GM21390 (cell line): ENCODE measurements around the gene ZNF548.

Experiments
- ATAC-seq: cut with Tn5 transposase; IDR thresholded peaks from one replicate; pipeline ENCODE4 v1.9.1; 2021; ENCODE audit not compliant: unreplicated experiment

Gene ZNF548

DNA sequence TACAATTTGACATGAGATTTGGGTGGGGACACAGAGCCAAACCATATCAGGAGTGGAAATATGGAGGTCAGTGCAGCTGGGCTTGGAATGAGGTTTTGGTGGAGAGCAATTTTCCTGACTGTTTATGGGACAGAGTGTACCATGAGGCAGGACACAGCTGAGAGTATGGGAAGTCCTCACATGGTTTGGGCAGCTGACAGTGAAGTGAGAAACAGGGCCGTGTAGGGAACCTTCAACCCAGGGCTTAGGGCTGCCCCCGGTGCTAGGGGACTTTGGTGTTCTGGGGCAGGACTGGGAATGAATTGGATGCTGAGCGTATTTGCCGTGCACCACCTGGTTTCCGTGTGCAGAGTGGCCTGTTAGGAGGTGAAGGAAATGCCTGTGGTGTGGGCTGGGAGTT, 6.1 kb downstream of the ZNF548 start:
- ATAC-seq: no peak

DNA sequence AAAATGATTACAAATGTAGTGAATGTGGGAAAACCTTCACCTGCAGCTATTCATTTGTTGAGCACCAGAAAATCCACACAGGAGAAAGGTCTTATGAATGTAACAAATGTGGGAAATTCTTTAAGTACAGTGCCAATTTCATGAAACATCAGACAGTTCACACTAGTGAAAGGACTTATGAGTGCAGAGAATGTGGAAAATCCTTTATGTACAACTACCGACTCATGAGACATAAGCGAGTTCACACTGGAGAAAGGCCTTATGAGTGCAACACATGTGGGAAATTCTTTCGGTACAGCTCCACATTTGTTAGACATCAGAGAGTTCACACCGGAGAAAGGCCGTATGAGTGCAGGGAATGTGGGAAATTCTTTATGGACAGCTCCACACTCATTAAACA, 9.2 kb downstream of the ZNF548 start:
- no peak for ATAC-seq

DNA sequence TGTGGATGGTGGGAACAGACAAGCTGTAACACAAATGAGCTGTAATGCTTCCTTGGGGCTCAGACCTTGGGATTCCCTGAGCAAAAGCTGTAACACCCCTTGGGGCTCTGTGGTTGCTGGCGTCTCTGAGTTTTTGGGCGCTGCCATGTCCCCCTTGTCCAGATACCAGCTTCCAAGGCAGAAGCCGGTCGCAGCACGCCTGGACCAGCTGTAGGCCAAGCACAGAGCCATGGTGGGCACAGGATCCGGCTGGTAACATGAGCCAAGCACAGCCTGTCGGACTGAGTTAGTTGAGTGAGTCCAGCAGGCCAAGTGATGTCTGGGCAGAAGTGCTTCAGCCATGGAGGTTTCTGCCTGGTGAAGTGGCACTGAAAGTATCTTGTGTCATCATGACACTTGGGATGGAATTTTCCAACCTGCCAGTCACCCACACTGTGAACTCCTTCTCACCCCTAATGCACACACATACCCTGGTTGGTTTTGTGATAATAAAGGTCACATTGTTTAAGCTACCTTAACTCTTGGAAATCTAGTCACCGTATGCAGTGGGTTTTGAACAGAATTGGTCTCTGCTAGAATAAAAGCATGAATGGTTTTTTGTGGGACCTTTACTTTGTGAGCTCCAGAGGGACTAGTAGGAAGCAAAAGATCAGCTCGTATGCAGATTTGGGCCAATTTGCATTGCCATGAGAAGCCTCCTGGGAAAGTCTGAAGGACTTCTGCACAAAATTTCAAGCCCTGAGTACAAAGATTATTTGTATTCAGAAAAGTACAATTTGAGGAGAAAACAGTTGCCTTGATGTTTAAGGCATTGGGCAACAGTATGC, 14.3 kb downstream of the ZNF548 start:
- no peak for ATAC-seq

DNA sequence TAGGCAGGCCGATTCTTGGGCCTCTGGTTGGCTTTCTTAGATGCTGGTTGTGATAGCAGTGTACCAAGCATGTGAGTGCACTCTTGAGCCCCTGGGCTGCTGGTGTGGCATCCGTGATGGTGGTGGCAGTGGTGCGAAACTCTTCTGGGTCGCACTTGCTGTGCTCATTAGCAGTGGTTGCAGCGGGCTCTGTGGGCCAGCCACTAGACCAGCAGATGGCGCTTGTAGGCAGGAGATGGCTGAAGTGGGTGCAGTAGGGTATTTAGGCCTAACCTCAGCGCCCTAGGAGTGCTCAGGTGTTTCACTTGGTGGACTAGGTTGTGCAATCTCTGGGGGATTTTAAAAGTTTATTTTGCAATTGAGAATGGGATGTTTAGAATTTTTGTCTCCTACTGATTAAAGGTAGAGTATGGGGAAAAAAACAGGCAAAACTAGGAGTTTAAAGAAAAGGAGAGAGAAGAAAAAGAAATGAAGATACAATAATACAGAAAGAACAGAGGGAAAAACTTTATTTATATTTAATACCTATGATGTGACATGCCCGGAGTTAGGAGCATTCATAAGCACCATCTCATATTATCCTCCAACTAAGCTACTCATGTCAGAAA, 17.0 kb downstream of the ZNF548 start:
- no peak for ATAC-seq

DNA sequence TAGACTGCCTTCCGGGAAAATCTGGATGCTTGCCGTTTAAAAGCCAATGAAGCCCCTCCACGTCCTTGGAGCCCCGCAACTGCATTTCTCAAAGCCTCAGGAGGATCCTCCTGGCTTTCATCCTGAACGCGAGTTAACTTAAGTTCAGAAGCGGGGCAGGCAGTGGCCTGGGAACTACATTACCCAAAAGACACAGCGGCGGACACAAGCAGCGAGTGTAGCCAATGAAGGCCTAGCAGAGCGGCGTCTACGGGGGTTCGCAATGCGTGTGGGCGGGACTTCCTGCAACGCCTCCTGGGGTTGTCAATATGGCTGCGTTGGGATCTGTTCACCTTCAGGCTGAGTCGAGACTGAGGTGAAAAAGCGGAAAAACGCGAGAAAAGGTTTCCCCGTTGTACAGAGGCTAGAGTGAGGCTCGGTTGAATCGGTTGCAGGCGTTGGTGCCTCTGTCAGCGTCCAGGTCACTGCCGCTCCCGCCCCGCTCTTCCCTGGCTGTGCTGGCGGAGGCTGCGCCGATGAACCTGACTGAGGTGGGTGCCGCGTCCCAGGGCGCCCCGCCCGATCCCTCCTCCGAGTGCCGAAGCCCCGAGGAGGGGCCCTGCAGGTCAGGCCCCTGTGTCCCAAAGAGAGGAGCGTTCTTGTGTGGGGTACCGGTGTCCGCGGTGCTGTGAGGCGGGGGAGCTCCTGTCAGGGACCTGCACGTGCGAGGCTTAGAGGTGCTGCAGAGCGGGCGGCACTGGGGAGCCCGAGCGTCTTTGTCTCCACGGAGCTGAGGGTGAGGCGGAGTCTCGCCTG, 21.4 kb downstream of the ZNF548 start, which contains the start of gene ZNF17:
ZNF17 (plus strand) TSS at position 285 of the 795 bp plus-strand sequence. CDS start 2,455 bp downstream, outside the sequence.
- peak; percentile 97 for ATAC-seq

DNA sequence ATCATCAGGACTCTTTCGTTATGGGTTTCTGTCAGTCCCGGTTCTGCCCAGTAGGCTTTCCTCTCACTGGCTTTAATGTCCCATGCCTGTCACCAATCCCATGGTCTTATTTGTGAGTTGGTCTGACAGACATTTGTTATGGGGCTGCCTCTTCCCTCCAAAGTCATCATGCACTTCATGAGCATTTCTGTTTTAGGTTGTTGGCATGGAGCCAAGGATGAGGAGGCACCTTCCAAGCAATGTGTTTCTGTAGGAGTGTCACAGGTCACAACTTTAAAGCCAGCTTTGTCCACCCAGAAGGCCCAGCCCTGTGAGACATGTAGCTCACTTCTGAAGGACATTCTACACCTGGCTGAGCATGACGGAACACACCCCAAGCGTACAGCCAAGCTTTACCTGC, 29.8 kb downstream of the ZNF548 start:
- ATAC-seq: no peak

DNA sequence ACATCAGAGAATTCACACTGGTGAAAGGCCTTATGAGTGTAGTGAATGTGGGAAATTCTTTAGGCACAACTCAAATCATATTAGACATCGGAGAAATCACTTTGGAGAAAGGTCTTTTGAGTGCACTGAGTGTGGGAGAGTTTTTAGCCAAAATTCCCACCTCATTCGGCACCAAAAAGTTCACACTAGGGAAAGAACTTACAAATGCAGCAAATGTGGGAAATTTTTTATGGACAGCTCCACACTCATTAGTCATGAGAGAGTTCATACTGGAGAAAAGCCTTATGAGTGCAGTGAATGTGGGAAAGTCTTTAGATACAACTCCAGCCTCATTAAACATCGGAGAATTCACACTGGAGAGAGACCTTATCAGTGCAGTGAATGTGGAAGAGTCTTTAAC, 31.4 kb downstream of the ZNF548 start:
- ATAC-seq: no peak

DNA sequence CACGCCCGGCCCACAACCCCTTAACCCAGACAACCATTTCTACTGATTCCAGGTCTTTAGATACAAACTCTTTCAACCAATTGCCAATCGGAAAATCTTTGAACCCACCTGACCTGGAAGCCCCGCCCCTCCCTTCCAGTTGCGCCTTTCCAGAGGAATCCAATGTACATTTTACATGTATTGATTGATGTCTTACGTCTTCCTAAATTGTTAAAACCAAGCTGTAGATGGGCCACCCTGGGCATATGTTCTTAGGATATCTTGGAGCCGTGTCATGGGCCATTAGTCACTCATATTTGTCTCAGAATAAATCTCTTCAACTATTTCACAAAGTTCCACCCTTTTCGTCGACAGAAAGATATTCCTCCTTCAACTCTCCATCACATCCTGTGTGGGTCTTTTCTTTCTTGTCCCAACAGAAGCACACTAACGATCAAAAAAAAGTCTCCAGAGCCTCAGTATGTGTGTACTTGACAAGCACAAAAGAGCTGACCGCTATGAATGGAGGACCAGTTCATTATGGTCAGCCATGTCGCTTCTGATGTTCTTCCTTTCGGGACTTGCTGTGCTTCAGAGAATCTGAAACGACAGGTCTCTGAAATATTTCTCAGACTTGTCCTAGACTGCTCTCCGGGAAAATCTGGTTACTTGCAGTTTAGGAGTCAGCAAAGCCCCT, 44.9 kb downstream of the ZNF548 start:
- ATAC-seq: peak; percentile 4

DNA sequence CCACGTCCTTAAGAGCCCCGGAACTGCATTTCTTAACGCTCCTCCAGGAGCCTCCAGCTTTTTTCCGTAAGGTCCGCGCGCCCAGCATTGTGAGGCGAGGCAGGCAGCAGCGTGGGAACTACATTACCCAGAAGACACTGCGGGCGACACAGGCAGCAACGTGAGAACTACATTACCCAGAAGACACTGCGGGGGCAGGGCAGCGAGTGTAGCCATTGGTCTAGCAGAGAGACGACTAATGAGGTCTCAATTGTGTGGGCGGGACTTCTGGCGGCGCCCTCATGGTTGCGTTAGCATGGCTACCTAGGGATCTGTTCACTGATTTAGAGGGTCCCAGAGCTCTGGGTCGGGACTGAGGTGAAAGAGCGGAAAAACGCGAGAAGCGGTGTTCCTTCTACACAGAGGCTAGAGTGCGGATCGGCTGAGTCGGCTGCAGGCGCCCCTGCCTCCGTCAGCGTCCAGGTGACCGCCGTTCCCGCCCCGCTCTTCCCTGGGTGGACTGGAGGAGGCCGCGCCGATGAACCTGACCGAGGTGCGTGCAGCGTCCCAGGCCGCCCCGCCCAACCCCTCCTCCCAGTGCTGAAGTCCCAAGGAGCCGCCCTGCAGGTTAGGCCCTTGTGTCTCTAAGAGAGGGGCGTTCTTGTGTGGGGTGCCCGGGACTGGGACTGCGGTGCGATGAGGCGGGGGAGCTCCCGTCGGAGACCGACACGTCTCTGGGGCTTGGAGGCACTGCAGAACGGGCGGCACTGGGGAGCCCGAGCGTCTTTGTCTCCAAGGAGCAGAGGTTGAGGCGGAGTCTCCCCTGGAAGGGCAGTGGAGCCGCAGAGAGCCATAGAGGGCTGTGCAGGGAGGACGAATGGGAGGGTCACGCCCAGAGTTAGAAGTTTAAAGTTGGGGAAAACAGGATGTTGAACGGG, 45.7 kb downstream of the ZNF548 start, which contains the start of gene ZNF749:
ZNF749 (plus strand) TSS at position 264 of the 917 bp plus-strand sequence; CDS start at position 518, 254 bp downstream.
- peak; percentile 95 for ATAC-seq

DNA sequence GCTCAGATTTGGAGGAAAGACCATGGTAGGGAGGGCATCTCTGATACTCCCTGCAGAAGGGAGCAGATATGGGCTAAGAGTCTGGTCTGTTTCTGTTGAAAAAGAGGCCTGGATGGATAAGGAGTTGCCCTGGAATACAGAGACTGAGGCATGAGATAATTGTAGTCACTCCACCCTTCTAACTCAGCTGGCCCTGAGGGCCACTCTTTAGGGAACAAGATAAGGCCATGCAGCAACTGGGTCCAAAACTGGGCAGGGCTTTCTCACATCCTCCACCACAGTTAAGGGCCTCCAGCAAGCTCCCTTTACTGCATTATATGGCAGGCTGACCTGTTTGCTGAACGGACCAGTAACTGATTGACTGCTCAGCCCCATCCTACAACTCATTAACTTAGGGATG, 46.8 kb downstream of the ZNF548 start:
- no peak for ATAC-seq

DNA sequence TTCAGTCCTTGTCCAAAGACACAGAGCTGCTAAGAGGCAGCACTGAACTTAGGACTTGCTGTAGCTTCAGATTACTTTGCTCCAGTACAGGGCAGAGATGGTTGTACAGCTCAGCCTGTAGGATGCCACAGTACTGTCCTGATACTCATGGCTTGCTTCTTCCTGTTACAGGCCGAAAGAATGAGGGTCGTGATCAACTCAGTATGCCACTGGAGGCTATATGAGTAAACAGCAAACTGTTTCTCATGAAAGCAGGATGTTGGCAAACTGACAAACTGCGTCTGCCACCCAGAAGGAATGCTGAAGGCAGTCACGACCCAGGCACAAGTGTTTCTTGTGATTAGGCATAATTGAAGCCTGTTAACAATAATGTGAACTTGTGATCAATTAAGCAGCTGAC, 48.3 kb downstream of the ZNF548 start:
- ATAC-seq: no peak

DNA sequence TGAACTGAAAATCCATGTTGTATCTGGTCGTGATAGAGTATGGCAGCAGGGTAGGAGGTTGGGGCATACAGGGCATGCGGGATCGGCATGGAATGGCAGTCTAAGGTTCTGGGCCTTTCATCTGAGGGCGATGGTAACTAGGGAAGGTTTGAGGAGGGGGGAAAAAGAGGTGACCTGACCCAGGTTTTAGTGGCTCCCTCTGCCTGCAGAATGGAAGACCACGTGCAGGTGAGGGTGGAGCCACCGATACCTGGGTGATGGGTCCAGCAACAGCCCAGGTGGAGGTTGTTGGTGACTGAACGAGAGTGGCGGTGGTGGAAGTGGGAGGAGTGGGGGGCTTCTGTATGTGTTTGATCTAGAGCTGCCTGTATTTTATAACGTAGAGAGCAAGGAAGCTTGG, 49.3 kb downstream of the ZNF548 start:
- no peak for ATAC-seq

DNA sequence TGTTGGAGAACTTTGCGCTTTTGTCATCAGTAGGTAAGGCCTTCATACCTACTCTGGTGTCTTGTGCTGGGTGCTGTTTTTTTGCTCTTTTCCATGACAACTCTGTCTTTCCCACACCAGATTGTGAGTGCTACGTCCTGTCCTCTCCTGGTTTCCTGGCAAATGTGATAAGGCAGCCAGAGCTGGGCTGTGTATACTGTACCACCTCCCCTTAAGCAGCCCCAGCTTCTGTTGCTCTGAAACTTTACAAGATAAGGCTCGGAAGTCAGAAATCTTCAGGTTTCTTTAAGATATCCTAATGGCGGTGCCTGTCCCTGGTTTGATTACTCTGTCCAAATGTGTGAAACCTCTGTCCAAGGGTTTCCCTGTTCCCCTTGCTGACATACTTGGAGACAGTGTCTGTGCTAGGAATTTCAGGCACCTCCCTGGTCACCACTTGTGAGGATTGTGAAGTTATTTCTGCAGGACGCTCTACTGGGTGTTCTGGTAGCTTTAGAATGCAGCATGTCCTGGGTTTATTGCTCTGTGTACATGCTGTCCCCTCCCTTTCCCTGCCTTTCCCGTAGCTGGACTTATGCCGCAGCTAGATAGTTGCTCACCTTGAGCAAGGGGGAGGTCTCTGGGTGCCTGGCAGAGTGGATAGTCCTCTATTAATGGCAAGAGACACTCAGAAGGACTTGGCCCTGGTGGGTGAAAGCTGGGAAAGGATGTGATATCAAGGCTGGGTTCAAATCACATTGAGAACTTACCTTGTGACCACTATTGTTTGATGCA, 52.5 kb downstream of the ZNF548 start:
- no peak for ATAC-seq

DNA sequence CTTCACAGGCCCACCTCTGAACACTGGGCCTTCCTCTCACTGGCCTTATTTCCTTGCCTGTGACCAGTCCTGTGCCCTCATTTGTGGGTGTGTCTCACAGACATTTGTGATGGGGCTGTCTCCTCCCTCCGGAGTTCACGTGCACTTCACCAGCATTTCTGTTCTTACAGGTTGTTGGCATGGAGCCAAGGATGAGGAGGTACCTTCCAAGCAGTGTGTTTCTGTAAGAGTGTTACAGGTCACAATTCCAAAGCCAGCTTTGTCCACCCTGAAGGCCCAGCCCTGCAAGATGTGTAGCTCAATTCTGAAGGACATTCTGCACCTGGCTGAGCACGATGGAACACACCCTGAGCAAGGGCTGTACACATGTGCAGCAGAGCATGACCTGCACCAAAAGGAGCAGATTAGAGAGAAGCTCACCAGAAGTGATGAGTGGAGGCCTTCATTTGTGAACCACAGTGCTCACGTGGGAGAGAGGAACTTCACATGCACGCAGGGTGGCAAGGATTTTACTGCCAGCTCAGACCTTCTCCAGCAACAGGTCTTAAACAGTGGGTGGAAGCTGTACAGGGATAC, 53.6 kb downstream of the ZNF548 start:
- ATAC-seq: no peak

DNA sequence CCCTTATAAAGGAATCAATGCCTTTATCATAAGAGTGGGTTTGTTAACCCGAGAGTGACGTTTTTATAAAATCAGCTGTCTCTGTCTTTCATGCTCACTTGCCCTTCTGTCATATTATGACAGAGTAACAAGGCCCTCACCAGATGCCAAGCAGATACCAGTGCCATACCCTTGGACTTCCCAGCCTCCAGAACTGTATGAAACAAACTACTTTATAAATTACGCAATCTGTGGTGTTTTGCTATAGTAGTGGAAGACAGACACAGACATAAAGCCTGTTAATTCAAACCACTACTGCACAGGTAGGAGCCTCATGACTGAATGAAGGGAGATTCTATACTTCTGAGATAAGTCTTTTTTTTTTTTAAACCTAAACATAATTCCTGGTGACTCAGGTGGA, 62.7 kb downstream of the ZNF548 start:
- ATAC-seq: no peak
